IPS DF 19.7 (cell line): ENCODE data around the gene TRAF5.
A peak's percentile ranks its signal among the peaks of the same experiment; 100 is the strongest.
"Not testable (repeated sequence)": the region's sequence is repeated elsewhere in the genome, so short reads cannot be mapped to it uniquely, and the experiment has no call there.

Experiments
- DNase-seq: peaks from one replicate; pipeline ENCODE4 v3.0.0-alpha.2; 2013; ENCODE audit warnings: low read depth, low spot score

The TRAF5 gene

DNA sequence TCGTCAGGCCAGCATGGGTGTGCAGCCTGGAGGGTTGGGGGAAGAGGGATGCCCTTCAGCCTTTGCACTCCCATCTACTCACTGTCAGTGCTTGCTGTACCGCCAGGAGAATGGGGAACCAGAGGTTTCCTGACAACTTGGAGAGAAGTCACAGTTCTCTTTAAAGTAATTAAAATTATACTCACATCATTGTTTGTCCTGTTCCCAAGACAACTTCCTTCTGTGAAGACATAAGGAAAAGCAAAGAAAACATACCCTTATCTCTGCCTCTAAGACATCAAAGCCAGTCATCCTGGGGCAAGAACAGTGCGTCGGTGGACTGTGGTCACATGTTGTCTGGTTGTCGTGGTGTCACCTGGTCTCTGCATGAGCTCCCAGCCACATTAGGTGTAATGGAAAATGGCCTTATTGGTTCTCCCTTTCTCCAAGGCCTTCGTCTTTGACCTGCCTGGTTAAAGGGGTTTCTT, 17.6 kb downstream of the TRAF5 start:
- DNase-seq, result no peak

GRCh38 chr1:211345719-211346118, 19.1 kb downstream of the TRAF5 start:
- peak; percentile 77 for DNase-seq

DNA sequence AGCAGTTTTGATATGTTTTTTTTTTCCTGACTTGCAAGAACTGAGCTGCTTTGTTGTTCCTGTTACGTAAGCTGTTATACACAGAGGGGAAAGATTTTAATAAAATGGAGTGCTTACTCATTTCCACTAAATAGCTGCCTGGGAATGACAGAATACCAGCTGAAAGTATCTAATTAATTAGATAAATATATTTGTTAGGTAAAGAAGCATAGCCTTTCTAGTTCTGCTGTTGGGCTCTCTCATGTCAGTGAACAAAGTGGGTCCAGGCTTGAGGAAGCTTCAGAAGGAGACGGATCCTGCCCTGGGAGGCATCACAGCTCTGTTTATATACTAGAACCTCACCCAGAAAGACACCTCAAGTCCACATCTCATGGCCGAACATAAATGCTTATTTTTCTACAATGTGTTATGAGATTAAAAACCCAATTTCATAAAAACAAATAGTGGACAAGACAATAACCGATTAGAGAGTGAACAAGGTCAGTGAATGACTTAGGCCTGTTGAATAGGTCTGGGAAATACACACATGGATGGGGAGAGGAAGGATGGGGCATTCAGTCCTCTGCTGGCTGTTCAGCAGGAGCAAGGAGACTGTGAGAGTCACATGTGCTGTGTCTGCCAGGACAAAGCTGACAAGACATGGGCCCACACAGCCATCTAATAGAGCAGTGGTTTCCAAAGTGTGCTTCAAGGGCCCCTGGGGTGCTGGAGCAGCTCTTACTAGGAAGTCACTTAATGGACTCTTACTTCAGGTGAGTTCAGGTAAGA, 20.6 kb downstream of the TRAF5 start:
- DNase-seq, result no peak

DNA sequence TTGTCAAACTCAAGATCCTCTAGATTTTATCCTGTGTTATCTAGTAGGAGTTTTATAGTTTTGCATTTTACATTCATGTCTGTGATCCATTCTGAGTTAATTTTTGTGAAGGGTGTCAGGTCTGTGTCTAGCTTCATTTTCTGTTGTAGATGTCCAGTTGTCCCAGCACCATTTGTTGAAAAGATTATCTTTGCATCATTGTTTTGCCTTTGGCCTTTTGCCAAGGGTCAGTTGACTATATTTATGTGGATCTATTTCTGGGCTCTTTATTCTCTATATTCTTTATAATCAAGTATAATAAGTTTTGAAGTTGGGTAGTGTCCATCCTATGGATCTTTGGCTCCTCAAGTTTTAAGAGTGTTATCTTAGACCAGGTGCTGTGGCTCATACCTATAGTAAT, 21.9 kb downstream of the TRAF5 start:
- DNase-seq, result no peak

GRCh38 chr1:211349741-211350140, 23.1 kb downstream of the TRAF5 start:
- DNase-seq, result no peak

- DNase-seq, result not testable (repeated sequence)
These were observed 25.4 kb downstream of the TRAF5 start for GRCh38 chr1:211352055-211352454.

DNA sequence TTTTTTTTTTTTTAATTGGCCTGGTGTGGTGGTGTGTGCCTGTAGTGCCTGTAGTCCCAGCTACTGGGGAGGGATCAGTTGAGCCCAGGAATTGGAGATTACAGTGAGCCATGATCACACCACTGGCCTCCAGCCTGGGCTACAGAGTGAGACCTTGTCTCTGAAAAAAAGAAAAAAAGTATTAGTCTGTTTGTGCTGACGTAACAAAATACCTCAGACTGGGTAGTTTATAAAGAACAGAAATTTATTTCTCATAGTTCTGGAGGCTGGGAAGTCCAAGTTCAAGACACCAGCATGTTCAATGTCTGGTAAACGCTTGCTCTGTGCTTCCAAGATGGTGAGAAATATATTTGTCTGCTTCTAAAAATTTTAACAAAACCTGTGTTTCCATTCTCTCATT, 25.8 kb downstream of the TRAF5 start:
- DNase-seq, result no peak

- DNase-seq, result no peak
These were observed 26.4 kb downstream of the TRAF5 start for GRCh38 chr1:211352985-211353515.

DNA sequence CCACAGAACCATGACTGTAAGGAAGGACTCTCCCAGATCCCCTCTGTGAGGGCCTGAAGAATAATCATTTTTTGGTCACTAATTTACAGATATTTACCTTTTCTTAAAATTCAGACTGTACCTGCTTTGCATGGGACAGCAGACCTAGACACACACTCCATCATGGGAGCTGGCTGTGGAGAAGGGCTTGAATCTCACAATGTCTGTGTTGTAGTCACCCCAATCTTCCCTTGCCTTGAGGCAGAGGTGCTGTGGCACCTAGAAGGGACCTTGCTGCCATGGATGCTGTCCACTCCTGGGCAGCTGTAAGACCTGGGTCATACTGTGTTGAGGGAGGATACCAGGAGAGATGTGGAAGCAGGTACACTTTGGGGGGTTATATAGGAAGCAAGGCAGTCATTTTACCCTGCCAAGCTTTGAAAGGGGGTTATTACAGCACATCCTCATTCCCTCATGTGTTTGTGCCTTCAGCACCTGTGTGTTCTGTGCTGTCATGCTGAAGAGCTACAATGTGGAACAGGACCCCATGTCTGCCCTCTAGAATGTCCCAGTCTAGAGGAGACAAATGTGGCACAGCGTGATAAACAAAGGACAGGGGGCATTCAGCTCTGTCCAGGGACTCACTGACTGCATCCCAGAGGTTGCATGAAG, 27.1 kb downstream of the TRAF5 start:
- no peak for DNase-seq

DNA sequence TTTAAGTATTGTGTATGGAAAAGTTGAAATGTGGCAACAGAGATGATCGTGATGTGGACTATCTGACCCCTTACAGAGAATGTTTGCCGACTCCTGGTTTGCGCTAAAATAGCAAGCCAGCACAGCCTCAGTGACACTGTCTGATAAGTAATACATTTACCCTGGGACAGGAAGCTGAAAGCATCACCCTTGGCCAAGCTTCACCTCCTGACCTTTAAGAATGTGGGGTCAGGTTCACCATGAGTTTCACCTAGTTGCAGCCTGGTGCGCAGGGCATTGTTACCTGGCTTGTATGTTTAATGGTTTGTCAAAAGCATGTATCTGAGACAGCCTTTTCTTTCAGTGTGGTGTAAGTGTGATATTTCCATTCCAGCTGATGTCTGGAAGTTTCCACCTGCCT, 29.2 kb downstream of the TRAF5 start:
- DNase-seq, result no peak

GRCh38 chr1:211356723-211357407, 30.2 kb downstream of the TRAF5 start:
- no peak for DNase-seq

DNA sequence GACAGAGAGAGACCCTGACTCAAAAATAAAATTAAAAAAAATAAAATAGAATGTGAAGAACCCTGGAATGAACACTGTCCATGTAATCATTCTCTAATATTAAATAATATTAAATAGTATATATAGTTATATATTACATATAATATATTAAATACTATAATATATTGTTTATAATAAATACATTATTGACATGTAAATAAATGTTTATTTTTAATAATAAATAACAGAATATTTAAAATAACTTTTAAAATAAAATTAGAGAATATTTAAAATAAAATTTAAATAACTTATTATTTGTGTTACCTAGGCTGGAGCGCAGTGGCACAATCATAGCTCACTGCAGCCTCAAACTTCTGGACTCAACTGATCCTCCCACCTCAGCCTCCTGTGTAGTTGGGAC, 32.1 kb downstream of the TRAF5 start:
- no peak for DNase-seq

- no peak for DNase-seq
These were observed 33.2 kb downstream of the TRAF5 start for GRCh38 chr1:211359876-211360275.

DNA sequence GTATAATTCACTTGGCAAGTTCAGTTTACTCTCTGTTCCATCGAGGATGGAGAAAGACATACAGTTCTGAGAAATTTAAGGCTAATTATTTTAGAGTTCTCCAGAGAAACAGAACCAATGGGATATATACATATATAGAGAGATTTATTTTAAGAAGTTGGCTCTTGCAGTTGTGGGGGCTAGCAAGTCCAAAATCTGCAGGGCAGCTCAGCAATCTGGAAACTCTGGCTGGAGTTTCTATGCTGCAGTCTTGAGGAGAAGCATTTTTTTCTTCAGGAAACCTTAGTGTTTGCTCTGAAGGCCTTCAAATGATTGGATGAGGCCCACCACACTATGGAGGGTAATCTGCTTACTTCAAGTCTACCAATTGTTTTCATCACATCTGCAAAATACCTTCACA, 34.6 kb downstream of the TRAF5 start:
- DNase-seq, result no peak

- DNase-seq, result no peak
These were observed 43.0 kb downstream of the TRAF5 start for GRCh38 chr1:211369640-211370039.

DNA sequence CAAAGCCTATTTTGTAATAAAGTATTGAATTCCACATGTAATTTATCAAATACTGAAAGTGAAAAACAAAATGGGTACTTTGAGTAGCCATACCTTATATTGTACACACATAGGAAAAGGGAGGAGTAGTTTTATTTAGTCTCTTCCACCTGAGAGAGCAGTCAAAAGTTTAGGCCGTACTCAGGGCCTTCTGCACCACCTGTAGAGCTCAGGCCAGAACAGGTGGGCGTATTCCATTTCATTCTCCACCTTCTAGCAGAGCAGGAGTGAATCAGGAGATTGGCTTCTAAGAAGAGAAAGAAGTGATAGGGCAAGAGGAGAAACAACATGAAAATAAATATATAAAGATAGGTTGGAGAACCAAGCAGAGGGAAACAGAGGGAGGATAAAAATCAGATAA, 44.0 kb downstream of the TRAF5 start:
- no peak for DNase-seq

- no peak for DNase-seq
These were observed 44.9 kb downstream of the TRAF5 start for GRCh38 chr1:211371406-211372105.

DNA sequence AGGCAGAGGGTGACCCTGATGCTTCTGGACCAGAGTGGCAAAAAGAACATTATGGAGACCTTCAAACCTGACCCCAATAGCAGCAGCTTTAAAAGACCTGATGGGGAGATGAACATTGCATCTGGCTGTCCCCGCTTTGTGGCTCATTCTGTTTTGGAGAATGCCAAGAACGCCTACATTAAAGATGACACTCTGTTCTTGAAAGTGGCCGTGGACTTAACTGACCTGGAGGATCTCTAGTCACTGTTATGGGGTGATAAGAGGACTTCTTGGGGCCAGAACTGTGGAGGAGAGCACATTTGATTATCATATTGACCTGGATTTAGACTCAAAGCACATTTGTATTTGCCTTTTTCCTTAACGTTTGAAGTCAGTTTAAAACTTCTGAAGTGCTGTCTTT, 45.8 kb downstream of the TRAF5 start:
- DNase-seq, result no peak

- no peak for DNase-seq
These were observed 48.6 kb downstream of the TRAF5 start for GRCh38 chr1:211375146-211375818.

DNA sequence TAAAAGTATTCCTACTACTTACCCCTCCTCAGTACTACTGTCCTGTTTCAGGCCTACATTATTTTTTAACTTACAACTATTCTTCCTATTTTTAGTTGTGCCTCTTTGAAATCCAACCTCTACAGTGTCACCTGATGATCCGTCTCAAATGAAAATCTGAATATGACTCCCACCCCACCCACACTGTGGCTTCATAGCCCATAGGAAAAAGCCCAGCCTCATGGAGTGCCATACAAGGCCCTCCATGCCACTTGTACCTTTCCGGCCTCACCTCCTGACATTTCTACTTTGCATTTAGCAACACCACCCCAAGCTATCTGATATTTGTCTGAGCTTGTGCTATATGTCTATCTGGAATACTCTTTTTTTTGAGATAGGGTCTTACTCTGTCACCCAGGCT, 49.3 kb downstream of the TRAF5 start:
- no peak for DNase-seq

- DNase-seq, result no peak
These were observed 50.3 kb downstream of the TRAF5 start for GRCh38 chr1:211376807-211377470.
